K562 (cell line): ENCODE results near the gene STXBP6. TPM values are rescaled to one million over a fixed set of nuclear protein-coding genes. Genes with fewer than 3 reads are reported as not detected.

Source experiments
- ATF1 ChIP-seq, 2 experiments: fragments of 450-650 bp in 1 of 2; IDR thresholded peaks; 2 replicates each; pipeline ENCODE4 v1.6.1; 2016; ENCODE audit warnings: missing compliant biosample characterization in 1 of 2, missing genetic modification characterization in 1 of 2
- CBX5 ChIP-seq: IDR thresholded peaks from 2 replicates; pipeline ENCODE4 v1.6.1; 2014; ENCODE audit warnings: low read depth, borderline replicate concordance
- CHAMP1 ChIP-seq: fragments of 450-650 bp; IDR thresholded peaks from 2 replicates; pipeline ENCODE4 v1.6.1; 2016; ENCODE audit warnings: mild to moderate bottlenecking
- GABPA ChIP-seq: fragments of 200-800 bp; sonication (Bioruptor generic); conservative IDR thresholded peaks from 2 replicates; pipeline ENCODE4 v1.6.1; 2016; ENCODE audit warnings: low read depth, missing genetic modification characterization, missing compliant biosample characterization
- HMGXB4 ChIP-seq: sonication (generic); formaldehyde crosslinking; IDR thresholded peaks from 2 replicates; pipeline ENCODE4 v1.8.1; 2023; ENCODE audit warnings: mild to moderate bottlenecking, missing genetic modification reagents
- JUN ChIP-seq, 2 experiments: sonication (generic) in 1 of 2; formaldehyde crosslinking in 1 of 2; IDR thresholded peaks; 2 replicates each; pipeline versions ENCODE4 v1.6.1 to v1.8.0; 2012 to 2022; ENCODE audit warnings: borderline replicate concordance in 2 of 2, mild to moderate bottlenecking in 2 of 2, improper control_type of control experiment in 1 of 2, low read depth in 1 of 2, low read length in 1 of 2, missing genetic modification reagents in 1 of 2
- MYC ChIP-seq, 2 experiments: fragments of 250-450 bp in 1 of 2; sonication (Bioruptor Pico) in 1 of 2; IDR thresholded peaks; 2 replicates each; pipeline versions ENCODE4 v1.5.1 to v1.6.1; 2012 to 2021; ENCODE audit warnings: low read depth in 2 of 2, borderline replicate concordance in 1 of 2, improper control_type of control experiment in 1 of 2, low read length in 1 of 2, mild to moderate bottlenecking in 1 of 2, moderate library complexity in 1 of 2
- PHF21A ChIP-seq: fragments of 450-650 bp; IDR thresholded peaks from 2 replicates; pipeline ENCODE4 v1.6.1; 2017; ENCODE audit warnings: low read depth, borderline replicate concordance
- PML ChIP-seq: IDR thresholded peaks from 2 replicates; pipeline ENCODE4 v1.6.1; 2012; ENCODE audit warnings: low read length, inconsistent platforms
- POU5F1 ChIP-seq: fragments of 150-350 bp; IDR thresholded peaks from 2 replicates; pipeline ENCODE4 v1.6.1; 2014; ENCODE audit warnings: borderline replicate concordance, low read length, low read depth, mild to moderate bottlenecking; ENCODE audit not compliant: partially characterized antibody
- SLC30A9 ChIP-seq: fragments of 250-450 bp; sonication (Bioruptor Pico); IDR thresholded peaks from 2 replicates; pipeline ENCODE4 v1.8.0; 2022; ENCODE audit warnings: mild to moderate bottlenecking, moderate library complexity
- SRSF1 ChIP-seq: fragments of 200-400 bp; formaldehyde crosslinking; IDR thresholded peaks from 2 replicates; pipeline ENCODE4 v1.6.1; 2017; ENCODE audit warnings: mild to moderate bottlenecking, low read depth, low read length, moderate library complexity
- TCF3 ChIP-seq: sonication (generic); formaldehyde crosslinking; IDR thresholded peaks from 2 replicates; pipeline ENCODE4 v1.4.0; 2020; ENCODE audit warnings: mild to moderate bottlenecking, missing genetic modification reagents
- TCF7 ChIP-seq: sonication (generic); IDR thresholded peaks from 2 replicates; pipeline ENCODE4 v1.6.1; 2016; ENCODE audit warnings: antibody characterized with exemption, borderline replicate concordance
- TEAD1 ChIP-seq, 2 experiments: fragments of 450-650 bp in 1 of 2; sonication (generic) in 1 of 2; formaldehyde crosslinking; IDR thresholded peaks; 2 replicates each; pipeline versions ENCODE4 v1.4.0 to v1.8.0; 2020 to 2022; ENCODE audit warnings: mild to moderate bottlenecking in 2 of 2, missing genetic modification reagents in 1 of 2
- ZBTB5 ChIP-seq: fragments of 450-650 bp; IDR thresholded peaks from 2 replicates; pipeline ENCODE4 v1.6.1; 2017; ENCODE audit warnings: antibody characterized with exemption
- ZNF584 ChIP-seq: fragments of 200-800 bp; sonication (Bioruptor generic); IDR thresholded peaks from 2 replicates; pipeline ENCODE4 v1.6.1; 2016; ENCODE audit warnings: low read depth, mild to moderate bottlenecking, missing genetic modification characterization, missing compliant biosample characterization
- polyA plus RNA-seq, 8 experiments: library from polyadenylated mRNA; depleted of rRNA in 4 of 8; stranded (reverse) in 5 of 8; unstranded in 3 of 8; fragments of >200 nt; fragmentation: Nextera tagmentation in 2 of 8; fragmentation: Illumina TruSeq in 1 of 8; extraction: Ambion mirVana in 2 of 8; extraction: Trizol in 1 of 8; gene quantifications; 2 replicates each; pipeline versions ENCODE4 v1.2.1 to v1.2.3, GENCODE V29; 2011 to 2014; ENCODE audit warnings: inconsistent platforms in 1 of 8, missing spikeins in 1 of 8
- total RNA-seq, 7 experiments: library from RNA; depleted of rRNA in 6 of 7; stranded (reverse); fragments of >200 nt in 6 of 7; fragmentation: Illumina TruSeq in 2 of 7; extraction: Trizol in 2 of 7; gene quantifications; 2 replicates each; pipeline versions ENCODE4 v1.2.1 to v1.2.3, GENCODE V29; 2011 to 2021; ENCODE audit warnings: low replicate concordance in 1 of 7
- TF ChIP-seq, protein P1 (sequence below), 2 experiments: fragments of 450-650 bp; IDR thresholded peaks; 2 replicates each; pipeline ENCODE4 v1.6.1; 2016

STXBP6 gene
- total and polyA plus RNA-seq, 9 of the 15 experiments (the other 6 are each of a cell fraction or from before 2014, with no cell fraction given), result 0.27 to 0.89 (median 0.59) TPM

- 0 out of 2 replicates have a peak, but pooled peaks have one; percentile 27 for TF ChIP-seq ZNF584
- no peak for TF ChIP-seq ATF1 (CRISPR knock-in tag; IDR thresholded peaks at IDR 0.05)
- TF ChIP-seq ATF1 (tag; IDR thresholded peaks at IDR 0.05), result peak; percentile 32; the same call in 1 of the 2 replicates
- TF ChIP-seq TEAD1 (CRISPR knock-in tag; IDR thresholded peaks at IDR 0.05), result peak in 1 of 2 experiments; percentile 81; a peak in 2 of 4 replicates
- peak; percentile 41; the same call in 1 of the 2 replicates for TF ChIP-seq JUN (IDR thresholded peaks at IDR 0.05; ENCODE audit: borderline replicate concordance, low read depth, low read length)
- no peak for TF ChIP-seq JUN (CRISPR knock-in tag; IDR thresholded peaks at IDR 0.05; ENCODE audit: borderline replicate concordance)
- TF ChIP-seq TCF7, result no peak
- TF ChIP-seq ZBTB5, result no peak
- TF ChIP-seq SLC30A9 (CRISPR knock-in tag), result no peak
- no peak for TF ChIP-seq PHF21A
- TF ChIP-seq TCF3 (CRISPR knock-in tag), result peak; percentile 70
- TF ChIP-seq GABPA, result peak; percentile 43
- TF ChIP-seq, protein P1, sequence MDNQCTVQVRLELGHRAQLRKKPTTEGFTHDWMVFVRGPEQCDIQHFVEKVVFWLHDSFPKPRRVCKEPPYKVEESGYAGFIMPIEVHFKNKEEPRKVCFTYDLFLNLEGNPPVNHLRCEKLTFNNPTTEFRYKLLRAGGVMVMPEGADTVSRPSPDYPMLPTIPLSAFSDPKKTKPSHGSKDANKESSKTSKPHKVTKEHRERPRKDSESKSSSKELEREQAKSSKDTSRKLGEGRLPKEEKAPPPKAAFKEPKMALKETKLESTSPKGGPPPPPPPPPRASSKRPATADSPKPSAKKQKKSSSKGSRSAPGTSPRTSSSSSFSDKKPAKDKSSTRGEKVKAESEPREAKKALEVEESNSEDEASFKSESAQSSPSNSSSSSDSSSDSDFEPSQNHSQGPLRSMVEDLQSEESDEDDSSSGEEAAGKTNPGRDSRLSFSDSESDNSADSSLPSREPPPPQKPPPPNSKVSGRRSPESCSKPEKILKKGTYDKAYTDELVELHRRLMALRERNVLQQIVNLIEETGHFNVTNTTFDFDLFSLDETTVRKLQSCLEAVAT (IDR thresholded peaks at IDR 0.05), result no peak
- no peak for TF ChIP-seq POU5F1
- TF ChIP-seq MYC (IDR thresholded peaks at IDR 0.05; ENCODE audit: low read depth, low read length), result no peak
- no peak for TF ChIP-seq MYC (CRISPR knock-in tag; IDR thresholded peaks at IDR 0.05; ENCODE audit: borderline replicate concordance, low read depth)
- no peak for TF ChIP-seq CBX5
- TF ChIP-seq PML, result peak; percentile 84
- no peak for TF ChIP-seq SRSF1
- no peak for TF ChIP-seq HMGXB4 (CRISPR knock-in tag)
- 0 out of 2 replicates have a peak, but pooled peaks have one; percentile 51 for TF ChIP-seq CHAMP1
These were observed 64.9 kb downstream of the STXBP6 start (continued) for GRCh38 chr14:24984846-24985589.
